GM23338 (cell line): ENCODE data around the gene THSD4. TPM values are rescaled to one million over a fixed set of nuclear protein-coding genes. Genes with fewer than 3 reads are reported as not detected.

Experiments used
- ATAC-seq: fragments of 200-7000 bp; cut with Tn5 transposase; 3 replicates; pipeline ENCODE4 v1.9.1; 2020
- DNase-seq: peaks from one replicate; pipeline ENCODE4 v3.0.0-alpha.2; 2015; ENCODE audit warnings: low spot score
- H2AFZ ChIP-seq: fragments of 200-600 bp; sonication (generic); 2 replicates; pipeline ENCODE4 v1.8.0; 2016; ENCODE audit warnings: antibody characterized with exemption, mild to moderate bottlenecking, moderate library complexity
- H3F3A ChIP-seq: fragments of 200-600 bp; sonication (generic); replicated peaks from 2 replicates; pipeline ENCODE4 v1.8.0; 2017; ENCODE audit warnings: antibody characterized with exemption, mixed run types, low read depth
- H3K27ac ChIP-seq: fragments of 200-600 bp; sonication (generic); 2 replicates; pipeline ENCODE4 v1.6.1; 2016; ENCODE audit warnings: low read depth
- H3K27me3 ChIP-seq: fragments of 200-600 bp; sonication (generic); 2 replicates; pipeline ENCODE4 v1.8.0; 2016; ENCODE audit warnings: mild to moderate bottlenecking, mixed run types, moderate library complexity; ENCODE audit not compliant: insufficient read depth
- H3K36me3 ChIP-seq: fragments of 200-600 bp; sonication (generic); 2 replicates; pipeline ENCODE4 v1.8.0; 2016; ENCODE audit warnings: mild to moderate bottlenecking; ENCODE audit not compliant: insufficient read depth
- H3K4me1 ChIP-seq: fragments of 200-600 bp; sonication (generic); 2 replicates; pipeline ENCODE4 v1.8.0; 2016; ENCODE audit warnings: mild to moderate bottlenecking, moderate library complexity; ENCODE audit not compliant: insufficient read depth
- H3K4me2 ChIP-seq: fragments of 200-600 bp; sonication (generic); 2 replicates; pipeline ENCODE4 v1.7.1; 2017; ENCODE audit warnings: mixed run types
- H3K4me3 ChIP-seq: fragments of 200-600 bp; sonication (generic); 2 replicates; pipeline ENCODE4 v1.6.1; 2016; ENCODE audit warnings: mixed run types
- H3K79me2 ChIP-seq: fragments of 200-600 bp; sonication (generic); replicated peaks from 2 replicates; pipeline ENCODE4 v1.8.0; 2017; ENCODE audit warnings: mild to moderate bottlenecking; ENCODE audit not compliant: insufficient read depth
- H3K9me2 ChIP-seq: fragments of 200-600 bp; sonication (generic); 2 replicates; pipeline ENCODE4 v1.8.0; 2017; ENCODE audit not compliant: insufficient read depth
- H4K20me1 ChIP-seq: fragments of 200-600 bp; sonication (generic); replicated peaks from 2 replicates; pipeline ENCODE4 v1.8.0; 2017; ENCODE audit warnings: mild to moderate bottlenecking; ENCODE audit not compliant: insufficient read depth
- H3K27ac Mint-ChIP-seq: 2 replicates; pipeline ENCODE4 v1.8.0; 2020; ENCODE audit warnings: inconsistent platforms, mild to moderate bottlenecking, moderate library complexity, mixed read lengths
- H3K27me3 Mint-ChIP-seq: 3 replicates; pipeline ENCODE4 v1.8.0; 2022; ENCODE audit warnings: low read depth, mild to moderate bottlenecking, moderate library complexity, mixed read lengths, inconsistent platforms; ENCODE audit not compliant: insufficient read depth, poor library complexity
- H3K36me3 Mint-ChIP-seq: 3 replicates; pipeline ENCODE4 v1.8.0; 2021; ENCODE audit warnings: low read depth, mild to moderate bottlenecking, inconsistent platforms, moderate library complexity, mixed read lengths
- H3K4me1 Mint-ChIP-seq: 3 replicates; pipeline ENCODE4 v1.8.0; 2020; ENCODE audit warnings: mild to moderate bottlenecking, inconsistent platforms, mixed read lengths
- H3K4me3 Mint-ChIP-seq: 3 replicates; pipeline ENCODE4 v1.8.0; 2021; ENCODE audit warnings: moderate library complexity, mild to moderate bottlenecking, inconsistent platforms, mixed read lengths
- H3K9me3 Mint-ChIP-seq: 3 replicates; pipeline ENCODE4 v1.8.0; 2020; ENCODE audit warnings: moderate library complexity, mild to moderate bottlenecking, inconsistent platforms, mixed read lengths
- CREB1 ChIP-seq: fragments of 250-450 bp; sonication (Bioruptor Pico); IDR thresholded peaks from 2 replicates; pipeline ENCODE4 v1.5.0; 2020; ENCODE audit warnings: low read depth, mild to moderate bottlenecking, moderate library complexity
- CTCF ChIP-seq, 2 experiments: fragments of 200-600 bp in 1 of 2; sonication (generic) in 1 of 2; conservative IDR thresholded peaks; 2 replicates each; pipeline versions ENCODE4 v1.5.1 to v1.6.1; 2016 to 2017; ENCODE audit warnings: antibody characterized with exemption in 2 of 2, low read depth in 2 of 2, mild to moderate bottlenecking in 2 of 2, moderate library complexity in 1 of 2
- ETS1 ChIP-seq: IDR thresholded peaks from 2 replicates; pipeline ENCODE4 v1.6.1; 2016; ENCODE audit warnings: antibody characterized with exemption
- EZH2 ChIP-seq: fragments of 200-600 bp; sonication (generic); IDR thresholded peaks from one replicate; pipeline ENCODE4 v1.8.0; 2017; ENCODE audit warnings: antibody characterized with exemption, mild to moderate bottlenecking, low read depth; ENCODE audit not compliant: unreplicated experiment
- EZH2phosphoT487 ChIP-seq: fragments of 200-600 bp; sonication (generic); IDR thresholded peaks from one replicate; pipeline ENCODE4 v1.8.1; 2018; ENCODE audit warnings: antibody characterized with exemption; ENCODE audit not compliant: unreplicated experiment
- JUNB ChIP-seq: IDR thresholded peaks from one replicate; pipeline ENCODE4 v1.6.1; 2016; ENCODE audit warnings: antibody characterized with exemption; ENCODE audit not compliant: unreplicated experiment
- NANOG ChIP-seq: IDR thresholded peaks from 2 replicates; pipeline ENCODE4 v1.6.1; 2016; ENCODE audit warnings: antibody characterized with exemption, borderline replicate concordance
- POLR2AphosphoS5 ChIP-seq: IDR thresholded peaks from 2 replicates; pipeline ENCODE4 v1.6.1; 2016; ENCODE audit warnings: antibody characterized with exemption, low read depth
- REST ChIP-seq: IDR thresholded peaks from one replicate; pipeline ENCODE4 v1.6.1; 2018; ENCODE audit warnings: antibody characterized with exemption; ENCODE audit not compliant: unreplicated experiment
- STAT1 ChIP-seq: IDR thresholded peaks from one replicate; pipeline ENCODE4 v1.6.1; 2016; ENCODE audit warnings: antibody characterized with exemption; ENCODE audit not compliant: unreplicated experiment
- ZNF114 ChIP-seq: fragments of 250-450 bp; sonication (Bioruptor Pico); IDR thresholded peaks from 2 replicates; pipeline ENCODE4 v1.5.0; 2020; ENCODE audit warnings: mild to moderate bottlenecking, moderate library complexity
- ZNF331 ChIP-seq: fragments of 250-450 bp; sonication (Bioruptor Pico); IDR thresholded peaks from 2 replicates; pipeline ENCODE4 v1.5.0; 2020; ENCODE audit warnings: low read depth, mild to moderate bottlenecking, moderate library complexity
- polyA plus RNA-seq: library from polyadenylated mRNA; unstranded; fragments of >200 nt; fragmentation: Nextera tagmentation; extraction: Ambion mirVana; gene quantifications from 2 replicates; pipeline ENCODE4 v1.2.1, GENCODE V29; 2016
- total RNA-seq: library from RNA; depleted of rRNA; stranded (reverse); fragments of >200 nt; shearing (Covaris generic); gene quantifications from 2 replicates; pipeline ENCODE4 v1.2.3, GENCODE V29; 2014

THSD4 gene
- total and polyA plus RNA-seq, 2 experiments from 2014 or later: 2.0 to 7.4 TPM

- H3K36me3 Mint-ChIP-seq: no peaks in the 10 kb centered on the region
- no peak overlapping the region for H3K27ac Mint-ChIP-seq
- Histone ChIP-seq H3K27me3 (no peaks in the 10 kb centered on the region), H3K79me2 (no peaks in the 10 kb centered on the region), H3K4me1 (peaks cover 20% of the 10 kb centered on the region; the same call in 1 of the 2 replicates), H3K4me2 (no peak overlapping the region), H3K4me3 (no peak overlapping the region), H3K9me2 (peaks cover 3% of the 10 kb centered on the region; the same call in 1 of the 2 replicates), H3K36me3 (no peaks in the 10 kb centered on the region), H3K27ac (no peak overlapping the region), H2AFZ (no peak overlapping the region), H4K20me1 (no peaks in the 10 kb centered on the region), H3F3A (no peaks in the 10 kb centered on the region)
- H3K27me3 Mint-ChIP-seq: no peaks in the 10 kb centered on the region
- no peaks in the 10 kb centered on the region; the same call in 2 of the 3 replicates for H3K9me3 Mint-ChIP-seq
- DNase-seq (no peak), ATAC-seq (no peak)
- H3K4me3 Mint-ChIP-seq: no peak overlapping the region
- TF ChIP-seq CTCF (conservative IDR thresholded peaks at IDR 0.05; ENCODE audit: low read depth in 2 of 2): no peak
- TF ChIP-seq CREB1 (CRISPR knock-in tag): no peak
- peaks cover 21% of the 10 kb centered on the region for H3K4me1 Mint-ChIP-seq
Measured at GRCh38 chr15:71638876-71639275, 523.6 kb downstream of the THSD4 start.

- peaks cover 18% of the 10 kb centered on the region for H3K4me1 Mint-ChIP-seq
- Histone ChIP-seq H3K9me2 (peaks cover 3% of the 10 kb centered on the region; the same call in 1 of the 2 replicates), H3K4me2 (no peak overlapping the region), H2AFZ (no peak overlapping the region), H3K4me3 (no peak overlapping the region), H3K27ac (no peak overlapping the region), H3F3A (no peaks in the 10 kb centered on the region), H4K20me1 (no peaks in the 10 kb centered on the region), H3K79me2 (no peaks in the 10 kb centered on the region), H3K4me1 (peaks cover 15% of the 10 kb centered on the region; the same call in 1 of the 2 replicates), H3K36me3 (no peaks in the 10 kb centered on the region), H3K27me3 (no peaks in the 10 kb centered on the region)
- H3K9me3 Mint-ChIP-seq: no peaks in the 10 kb centered on the region; the same call in 2 of the 3 replicates
- DNase-seq (no peak), ATAC-seq (no peak)
- H3K36me3 Mint-ChIP-seq: no peaks in the 10 kb centered on the region
- no peak overlapping the region for H3K4me3 Mint-ChIP-seq
- no peak overlapping the region for H3K27ac Mint-ChIP-seq
- H3K27me3 Mint-ChIP-seq: no peaks in the 10 kb centered on the region
- no peak for TF ChIP-seq POLR2AphosphoS5
- TF ChIP-seq STAT1: no peak
- no peak for TF ChIP-seq CREB1 (CRISPR knock-in tag)
- no peak for TF ChIP-seq EZH2
- TF ChIP-seq EZH2phosphoT487: no peak
- TF ChIP-seq ETS1: no peak
- no peak for TF ChIP-seq NANOG
- no peak for TF ChIP-seq CTCF (conservative IDR thresholded peaks at IDR 0.05; ENCODE audit: low read depth in 2 of 2)
- no peak for TF ChIP-seq ZNF114 (CRISPR knock-in tag)
- TF ChIP-seq JUNB: no peak
- TF ChIP-seq ZNF331: no peak
- no peak for TF ChIP-seq REST
Measured at GRCh38 chr15:71639471-71639870, 524.2 kb downstream of the THSD4 start.
